Measurements from ENCODE around the gene CDK7.

DNA sequence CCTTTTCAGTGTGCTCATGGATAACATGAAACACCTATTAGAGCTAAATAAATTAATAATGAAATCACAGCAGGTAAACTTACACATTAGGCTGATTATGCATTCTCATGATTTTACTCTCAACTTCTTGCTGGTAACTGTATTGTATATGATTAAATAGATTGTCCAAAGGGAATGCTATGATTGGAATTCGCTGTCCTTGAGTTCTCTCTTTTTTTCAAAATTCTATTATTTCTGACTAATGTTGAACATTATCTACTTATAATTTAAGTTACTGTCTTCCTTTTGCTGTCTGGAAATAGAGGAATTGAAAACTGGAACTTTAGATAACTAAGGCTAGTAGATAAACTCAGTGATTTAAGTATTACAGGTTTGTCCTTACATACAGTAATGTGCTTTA is 32.2 kb upstream of the CDK7 start:
- TF ChIP-seq, protein P1, sequence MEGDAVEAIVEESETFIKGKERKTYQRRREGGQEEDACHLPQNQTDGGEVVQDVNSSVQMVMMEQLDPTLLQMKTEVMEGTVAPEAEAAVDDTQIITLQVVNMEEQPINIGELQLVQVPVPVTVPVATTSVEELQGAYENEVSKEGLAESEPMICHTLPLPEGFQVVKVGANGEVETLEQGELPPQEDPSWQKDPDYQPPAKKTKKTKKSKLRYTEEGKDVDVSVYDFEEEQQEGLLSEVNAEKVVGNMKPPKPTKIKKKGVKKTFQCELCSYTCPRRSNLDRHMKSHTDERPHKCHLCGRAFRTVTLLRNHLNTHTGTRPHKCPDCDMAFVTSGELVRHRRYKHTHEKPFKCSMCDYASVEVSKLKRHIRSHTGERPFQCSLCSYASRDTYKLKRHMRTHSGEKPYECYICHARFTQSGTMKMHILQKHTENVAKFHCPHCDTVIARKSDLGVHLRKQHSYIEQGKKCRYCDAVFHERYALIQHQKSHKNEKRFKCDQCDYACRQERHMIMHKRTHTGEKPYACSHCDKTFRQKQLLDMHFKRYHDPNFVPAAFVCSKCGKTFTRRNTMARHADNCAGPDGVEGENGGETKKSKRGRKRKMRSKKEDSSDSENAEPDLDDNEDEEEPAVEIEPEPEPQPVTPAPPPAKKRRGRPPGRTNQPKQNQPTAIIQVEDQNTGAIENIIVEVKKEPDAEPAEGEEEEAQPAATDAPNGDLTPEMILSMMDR (IDR thresholded peaks at IDR 0.05), result no peak
- TF ChIP-seq ZFX (IDR thresholded peaks at IDR 0.05; ENCODE audit: borderline replicate concordance), result no peak
